OCI-LY7 (cell line): Measurements from ENCODE around the gene SARM1. TPM values are rescaled to one million over a fixed set of nuclear protein-coding genes. Genes with fewer than 3 reads are reported as not detected.

Experiments used
- Bru-seq: library from RNA; stranded (reverse); fragments of 400-500 nt; gene quantifications from one replicate; lab custom pipeline; 2021; lab: Mats Ljungman, UMichigan
- BruChase-seq, 2 experiments: library from RNA; stranded (reverse); fragments of 400-500 nt; gene quantifications; one replicate each; lab custom pipeline; 2021; lab: Mats Ljungman, UMichigan
- BruUV-seq: library from RNA; stranded (reverse); fragments of 400-500 nt; replicated peaks from 2 replicates; lab custom pipeline; 2021; lab: Mats Ljungman, UMichigan
- CTCF ChIA-PET: fragments of 300-600 bp; sonication (Branson Sonifier 250); formaldehyde crosslinking; loops from one replicate; lab custom pipeline; 2022; ENCODE audit warnings: antibody characterized with exemption; ENCODE audit not compliant: unreplicated experiment; lab: Charles Lee
- POLR2A ChIA-PET: fragments of 300-600 bp; sonication (Branson Sonifier 250); formaldehyde crosslinking; loops from one replicate; lab custom pipeline; 2022; ENCODE audit warnings: antibody characterized with exemption; lab: Charles Lee
- DNase-seq: peaks from one replicate; pipeline ENCODE4 v3.0.0-alpha.2; 2015; ENCODE audit warnings: low spot score
- H2AFZ ChIP-seq: fragments of 200-600 bp; sonication (generic), shearing (Covaris generic); 2 replicates; pipeline ENCODE4 v1.6.1; 2014; ENCODE audit warnings: mild to moderate bottlenecking, antibody characterized with exemption, low read length, moderate library complexity
- H3K27ac ChIP-seq: fragments of 200-600 bp; sonication (generic); 2 replicates; pipeline ENCODE4 v1.5.1; 2014; ENCODE audit warnings: mixed run types, low read depth, mild to moderate bottlenecking, moderate library complexity, low read length, inconsistent platforms; ENCODE audit not compliant: poor library complexity, severe bottlenecking
- H3K36me3 ChIP-seq: fragments of 200-600 bp; sonication (generic); 2 replicates; pipeline ENCODE4 v1.6.1; 2014; ENCODE audit warnings: mild to moderate bottlenecking, antibody characterized with exemption, low read length, moderate library complexity, mixed read lengths; ENCODE audit not compliant: insufficient read depth
- H3K4me1 ChIP-seq: fragments of 200-600 bp; sonication (generic); 2 replicates; pipeline ENCODE4 v1.5.1; 2014; ENCODE audit warnings: mild to moderate bottlenecking, low read length; ENCODE audit not compliant: insufficient read depth, poor library complexity, severe bottlenecking
- H3K4me2 ChIP-seq: fragments of 200-600 bp; sonication (generic); 2 replicates; pipeline ENCODE4 v1.6.1; 2014; ENCODE audit warnings: mild to moderate bottlenecking, low read length
- H3K4me3 ChIP-seq: fragments of 200-600 bp; sonication (generic); 2 replicates; pipeline ENCODE4 v1.5.1; 2014; ENCODE audit warnings: mild to moderate bottlenecking, low read depth, low read length; ENCODE audit not compliant: poor library complexity, severe bottlenecking
- H3K79me2 ChIP-seq: fragments of 200-600 bp; sonication (generic); 2 replicates; pipeline ENCODE4 v1.6.1; 2016; ENCODE audit warnings: low read depth, mild to moderate bottlenecking, low read length, moderate library complexity, mixed read lengths; ENCODE audit not compliant: insufficient read depth
- H3K9me2 ChIP-seq: fragments of 200-600 bp; sonication (generic); 2 replicates; pipeline ENCODE4 v1.6.1; 2016; ENCODE audit warnings: mild to moderate bottlenecking, low read length, mixed read lengths; ENCODE audit not compliant: insufficient read depth
- H3K9me3 ChIP-seq: fragments of 200-600 bp; sonication (generic); 2 replicates; pipeline ENCODE4 v1.6.1; 2014; ENCODE audit warnings: mild to moderate bottlenecking, mixed run types, low read length, mixed read lengths
- H4K20me1 ChIP-seq: fragments of 200-600 bp; sonication (generic); 2 replicates; pipeline ENCODE4 v1.6.1; 2014; ENCODE audit warnings: mild to moderate bottlenecking, antibody characterized with exemption, low read length, moderate library complexity, mixed read lengths; ENCODE audit not compliant: insufficient read depth
- EZH2phosphoT487 ChIP-seq: fragments of 200-600 bp; sonication (generic); IDR thresholded peaks from 2 replicates; pipeline ENCODE4 v1.6.1; 2018; ENCODE audit warnings: low read depth, borderline replicate concordance, mild to moderate bottlenecking, mixed run types, antibody characterized with exemption, low read length, moderate library complexity, mixed read lengths
- intact Hi-C: fragments of 100-400 bp; cut with micrococcal nuclease; formaldehyde crosslinking; loops from one replicate; pipeline ENCODE4 v1.10.0; 2022; ENCODE audit not compliant: unreplicated experiment
- long read RNA-seq: library from polyadenylated mRNA; stranded (forward); transcript quantifications from one replicate; pipeline ENCODE4 v2.0.0, GENCODE V29; 2022
- total RNA-seq, 2 experiments: library from RNA; depleted of rRNA in 1 of 2; stranded (reverse); fragments of >200 nt in 1 of 2; shearing (Covaris generic) in 1 of 2; gene quantifications; 2 replicates each; pipeline ENCODE4 v1.2.3, GENCODE V29; 2014 to 2022
- TF ChIP-seq, protein P1 (sequence below): fragments of 200-600 bp; sonication (generic); conservative IDR thresholded peaks from 2 replicates; pipeline ENCODE4 v1.5.1; 2014; ENCODE audit warnings: mild to moderate bottlenecking, antibody characterized with exemption, low read length, moderate library complexity, mixed read lengths

SARM1 gene
- total RNA-seq (2014; rRNA removed; shearing (Covaris generic)) = 4.7 and 7.5 TPM in 2 replicates
- 21.3 and 21.7 TPM in 2 replicates for total RNA-seq (2022)
- Bru-seq, nascent RNA = percentile 59 among the genes with signal in this experiment
- percentile 73 among the genes with signal in this experiment for BruChase-seq, experiment 1, labeled RNA remaining after a 6-hour chase
- BruChase-seq, experiment 2, labeled RNA remaining after a 2-hour chase = percentile 70 among the genes with signal in this experiment
- long read RNA-seq, full-length matches to known transcripts = 19 of 32 reads
- long read RNA-seq, partial matches to known transcripts = 4 of 32 reads
- long read RNA-seq, other reads (novel, unspliced or antisense) = 9 of 32 reads

DNA sequence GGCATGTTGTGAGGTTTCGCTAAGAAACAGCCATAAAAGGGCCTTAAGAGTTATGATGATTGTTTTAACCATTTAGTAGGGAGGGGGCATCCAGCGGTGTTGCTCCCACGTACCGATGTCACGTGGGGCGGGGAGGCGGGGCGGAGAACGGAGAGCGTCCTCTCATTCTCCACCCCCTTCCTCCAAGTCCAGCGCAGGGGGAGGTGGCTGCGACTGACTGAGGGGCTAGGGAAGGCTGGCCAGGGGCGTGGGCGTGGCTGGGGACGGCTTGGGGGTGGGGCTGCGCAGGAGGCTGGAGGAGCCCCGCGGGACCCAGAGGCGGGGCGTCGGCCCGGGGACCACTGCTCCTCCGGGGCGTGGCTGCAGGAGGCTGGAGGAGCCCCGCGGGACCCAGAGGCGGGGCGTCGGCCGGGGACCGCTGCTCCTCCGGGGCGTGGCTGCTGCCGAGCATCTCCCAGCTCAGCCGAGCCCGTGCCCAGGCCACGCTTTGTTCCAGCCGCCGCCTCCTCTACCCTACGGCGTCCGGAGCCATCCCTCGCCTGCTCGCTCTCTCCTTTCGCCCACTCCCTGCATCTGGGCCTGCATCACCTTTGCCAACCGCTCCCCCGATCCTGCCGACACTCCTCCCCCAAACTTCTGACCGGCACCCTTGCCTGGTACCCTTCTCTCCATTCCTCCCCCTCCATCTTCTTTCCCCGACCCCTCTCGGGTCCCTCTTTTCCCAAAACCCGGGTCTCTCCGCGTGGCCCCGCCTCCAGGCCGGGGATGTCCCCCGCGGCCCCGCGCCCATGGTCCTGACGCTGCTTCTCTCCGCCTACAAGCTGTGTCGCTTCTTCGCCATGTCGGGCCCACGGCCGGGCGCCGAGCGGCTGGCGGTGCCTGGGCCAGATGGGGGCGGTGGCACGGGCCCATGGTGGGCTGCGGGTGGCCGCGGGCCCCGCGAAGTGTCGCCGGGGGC lies at the start of gene SARM1:
Gene SARM1 (plus strand): TSS at position 450 of the 958 bp plus-strand sequence. CDS start 339 bp downstream, at position 789.
- ChIA-PET CTCF (no interaction called here), POLR2A (interaction anchor here (0.6 to 2.7 kb wide), 2 partner anchors 10 to 14 kb away, joined by 3 to 11 read pairs; partner anchors contain the start of gene POLDIP2)
- Histone ChIP-seq H4K20me1 (no peaks in the 10 kb centered on the region), H3K4me2 (peak within 1 kb of the TSS; percentile 91), H3K27ac (peak within 1 kb of the TSS; percentile 32), H3K9me2 (no peaks in the 10 kb centered on the region), H3K9me3 (no peaks in the 10 kb centered on the region), H2AFZ (peak within 1 kb of the TSS; percentile 72), H3K79me2 (no peaks in the 10 kb centered on the region), H3K36me3 (no peaks in the 10 kb centered on the region), H3K4me1 (peaks cover 20% of the 10 kb centered on the region), H3K4me3 (peak within 1 kb of the TSS; percentile 80)
- no TSS peak for BruUV-seq
- DNase-seq = peak; percentile 91
- intact Hi-C loops = loop anchor here (1.0 to 2.0 kb wide), 2 partner anchors 14 to 37 kb away; partner anchors contain the start of genes IFT20, POLDIP2 and TNFAIP1
- TF ChIP-seq, protein P1, sequence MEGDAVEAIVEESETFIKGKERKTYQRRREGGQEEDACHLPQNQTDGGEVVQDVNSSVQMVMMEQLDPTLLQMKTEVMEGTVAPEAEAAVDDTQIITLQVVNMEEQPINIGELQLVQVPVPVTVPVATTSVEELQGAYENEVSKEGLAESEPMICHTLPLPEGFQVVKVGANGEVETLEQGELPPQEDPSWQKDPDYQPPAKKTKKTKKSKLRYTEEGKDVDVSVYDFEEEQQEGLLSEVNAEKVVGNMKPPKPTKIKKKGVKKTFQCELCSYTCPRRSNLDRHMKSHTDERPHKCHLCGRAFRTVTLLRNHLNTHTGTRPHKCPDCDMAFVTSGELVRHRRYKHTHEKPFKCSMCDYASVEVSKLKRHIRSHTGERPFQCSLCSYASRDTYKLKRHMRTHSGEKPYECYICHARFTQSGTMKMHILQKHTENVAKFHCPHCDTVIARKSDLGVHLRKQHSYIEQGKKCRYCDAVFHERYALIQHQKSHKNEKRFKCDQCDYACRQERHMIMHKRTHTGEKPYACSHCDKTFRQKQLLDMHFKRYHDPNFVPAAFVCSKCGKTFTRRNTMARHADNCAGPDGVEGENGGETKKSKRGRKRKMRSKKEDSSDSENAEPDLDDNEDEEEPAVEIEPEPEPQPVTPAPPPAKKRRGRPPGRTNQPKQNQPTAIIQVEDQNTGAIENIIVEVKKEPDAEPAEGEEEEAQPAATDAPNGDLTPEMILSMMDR = no peak
- TF ChIP-seq EZH2phosphoT487 = no peak

DNA sequence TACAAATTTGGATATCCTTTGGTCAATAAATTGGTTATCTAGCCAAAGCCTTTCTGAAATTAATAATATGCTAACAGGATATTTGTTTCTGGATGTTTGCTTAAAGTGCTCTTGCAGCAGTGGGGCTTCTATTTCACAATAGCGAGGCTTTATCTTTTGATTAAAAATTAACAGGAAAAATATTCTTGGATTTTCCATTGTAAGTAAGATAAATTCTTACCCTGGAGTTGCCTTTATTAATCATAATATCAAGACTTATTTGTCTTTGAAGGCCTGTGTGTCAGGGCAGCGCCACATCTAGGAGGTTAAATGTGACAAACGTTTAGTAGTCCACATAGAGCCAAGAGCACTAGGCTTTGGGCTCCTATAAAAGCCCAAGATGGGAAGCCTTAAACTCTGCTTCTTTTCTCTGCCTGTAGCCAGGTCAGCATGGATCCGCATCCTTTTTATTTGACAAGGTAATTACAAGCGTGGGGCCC lies 47.2 kb upstream of the SARM1 start:
- TF ChIP-seq, protein P1 = no peak
- TF ChIP-seq EZH2phosphoT487 = no peak
- no peak overlapping the region for H3K4me3 ChIP-seq
- peaks cover 28% of the 10 kb centered on the region for H3K4me1 ChIP-seq
- no peak for DNase-seq
- peaks cover 67% of the 10 kb centered on the region for H3K79me2 ChIP-seq
- BruUV-seq = no TSS peak
- 0 out of 2 replicates have a peak, but pooled peaks cover 7% of the 10 kb centered on the region for H4K20me1 ChIP-seq
- no peak overlapping the region for H2AFZ ChIP-seq
- intact Hi-C loops = no loop called here
- no peaks in the 10 kb centered on the region for H3K9me2 ChIP-seq
- H3K36me3 ChIP-seq = peaks cover 83% of the 10 kb centered on the region
- POLR2A ChIA-PET = no interaction called here
- CTCF ChIA-PET = no interaction called here
- no peaks in the 10 kb centered on the region for H3K9me3 ChIP-seq
- no peak overlapping the region for H3K27ac ChIP-seq
- no peak overlapping the region for H3K4me2 ChIP-seq
